K562 (cell line): ENCODE measurements around the gene SPRING1. TPM values are rescaled to one million over a fixed set of nuclear protein-coding genes. Genes with fewer than 3 reads are reported as not detected.

ENCODE experiments used
- ARID3A ChIP-seq: IDR thresholded peaks from 2 replicates; pipeline ENCODE4 v1.6.1; 2012; ENCODE audit warnings: low read depth, low read length, improper control_type of control experiment, borderline replicate concordance
- CREB5 ChIP-seq: fragments of 250-450 bp; sonication (Bioruptor Pico); IDR thresholded peaks from 2 replicates; pipeline ENCODE4 v1.5.0; 2020; ENCODE audit warnings: mild to moderate bottlenecking
- GTF2B ChIP-seq: IDR thresholded peaks from 2 replicates; pipeline ENCODE4 v1.6.1; 2011; ENCODE audit not compliant: insufficient read length; ENCODE audit errors: extremely low read depth
- MAFG ChIP-seq: fragments of 450-650 bp; conservative IDR thresholded peaks from 2 replicates; pipeline ENCODE4 v1.6.1; 2016; ENCODE audit warnings: missing genetic modification characterization, missing compliant biosample characterization
- MAFK ChIP-seq: IDR thresholded peaks from 2 replicates; pipeline ENCODE4 v1.6.1; 2011; ENCODE audit warnings: low read length, improper control_type of control experiment
- NFE2 ChIP-seq: IDR thresholded peaks from 2 replicates; pipeline ENCODE4 v1.6.1; 2014; ENCODE audit warnings: antibody characterized with exemption, low read depth
- POLR3A ChIP-seq: IDR thresholded peaks from 2 replicates; pipeline ENCODE4 v1.6.1; 2011; ENCODE audit warnings: borderline replicate concordance, mild to moderate bottlenecking, moderate library complexity; ENCODE audit not compliant: insufficient read length, insufficient read depth; ENCODE audit errors: extremely low read depth
- TAF9B ChIP-seq: fragments of 450-650 bp; IDR thresholded peaks from 2 replicates; pipeline ENCODE4 v1.6.1; 2018; ENCODE audit warnings: mild to moderate bottlenecking; ENCODE audit not compliant: partially characterized antibody
- YY1 ChIP-seq, 3 experiments: IDR thresholded peaks; 2 replicates each; pipeline ENCODE4 v1.6.1; 2011; ENCODE audit warnings: low read length in 2 of 3, mild to moderate bottlenecking in 2 of 3, moderate library complexity in 2 of 3, borderline replicate concordance in 1 of 3, control low read depth in 1 of 3, low read depth in 1 of 3; ENCODE audit not compliant: insufficient read depth in 3 of 3, insufficient replicate concordance in 2 of 3, control insufficient read depth in 1 of 3, insufficient read length in 1 of 3; ENCODE audit errors: extremely low read depth in 1 of 3
- ZNF146 ChIP-seq: IDR thresholded peaks from one replicate; pipeline ENCODE4 v1.6.1; 2018; ENCODE audit warnings: missing compliant biosample characterization; ENCODE audit not compliant: unreplicated experiment
- ZNF699 ChIP-seq: fragments of 250-450 bp; sonication (Bioruptor Pico); IDR thresholded peaks from 2 replicates; pipeline ENCODE4 v1.8.0; 2021; ENCODE audit warnings: mild to moderate bottlenecking, moderate library complexity; ENCODE audit not compliant: insufficient replicate concordance
- polyA plus RNA-seq, 8 experiments: library from polyadenylated mRNA; depleted of rRNA in 4 of 8; stranded (reverse) in 5 of 8; unstranded in 3 of 8; fragments of >200 nt; fragmentation: Nextera tagmentation in 2 of 8; fragmentation: Illumina TruSeq in 1 of 8; extraction: Ambion mirVana in 2 of 8; extraction: Trizol in 1 of 8; gene quantifications; 2 replicates each; pipeline versions ENCODE4 v1.2.1 to v1.2.3, GENCODE V29; 2011 to 2014; ENCODE audit warnings: inconsistent platforms in 1 of 8, missing spikeins in 1 of 8
- total RNA-seq, 7 experiments: library from RNA; depleted of rRNA in 6 of 7; stranded (reverse); fragments of >200 nt in 6 of 7; fragmentation: Illumina TruSeq in 2 of 7; extraction: Trizol in 2 of 7; gene quantifications; 2 replicates each; pipeline versions ENCODE4 v1.2.1 to v1.2.3, GENCODE V29; 2011 to 2021; ENCODE audit warnings: low replicate concordance in 1 of 7

SPRING1 gene
- total and polyA plus RNA-seq, 9 of the 15 experiments (the other 6 are each of a cell fraction or from before 2014, with no cell fraction given), result 1.1 to 20.0 (median 8.0) TPM

- no peak for TF ChIP-seq CREB5
- no peak for TF ChIP-seq POLR3A
- TF ChIP-seq ARID3A, result no peak
- TF ChIP-seq ZNF699 (CRISPR knock-in tag), result no peak
- TF ChIP-seq TAF9B, result no peak
- no peak for TF ChIP-seq ZNF146
- no peak for TF ChIP-seq YY1 (IDR thresholded peaks at IDR 0.05; ENCODE audit: borderline replicate concordance in 1 of 3, control insufficient read depth in 1 of 3, extremely low read depth in 1 of 3, insufficient read depth in 3 of 3, insufficient read length in 1 of 3, insufficient replicate concordance in 2 of 3, low read depth in 1 of 3, low read length in 2 of 3)
- peak; percentile 61 for TF ChIP-seq MAFK
- TF ChIP-seq MAFG (tag), result peak; percentile 91
- no peak for TF ChIP-seq GTF2B
- TF ChIP-seq NFE2, result peak; percentile 77
Measured at GRCh38 chr12:116691636-116692035, 46.2 kb downstream of the SPRING1 start (continued).
